IPS-NIHi7 (cell line): ENCODE data around the gene RASGEF1B.

Source experiments
- DNase-seq: peaks from one replicate; pipeline ENCODE4 v3.0.0; 2012; ENCODE audit warnings: mixed read lengths; ENCODE audit errors: extremely low spot score

Gene RASGEF1B

DNA sequence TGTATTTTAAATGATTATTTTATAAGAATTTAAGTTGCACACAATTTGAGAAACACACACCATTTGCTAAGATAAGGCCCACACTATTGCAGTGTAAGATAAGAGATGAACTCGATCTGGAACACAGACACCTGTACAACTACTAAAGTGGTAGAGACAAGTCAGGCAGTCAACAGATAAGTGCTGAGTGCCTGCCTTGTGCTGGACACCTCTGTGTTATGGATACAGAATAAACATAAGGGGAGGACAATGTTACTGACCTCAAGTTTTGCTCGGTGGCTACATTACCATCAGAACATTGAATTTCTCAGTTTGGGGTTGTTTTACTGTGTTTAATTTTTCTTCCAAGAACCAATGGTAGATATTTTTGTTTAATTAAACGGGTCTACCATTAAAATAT, 74.1 kb downstream of the RASGEF1B start:
- no peak for DNase-seq

DNA sequence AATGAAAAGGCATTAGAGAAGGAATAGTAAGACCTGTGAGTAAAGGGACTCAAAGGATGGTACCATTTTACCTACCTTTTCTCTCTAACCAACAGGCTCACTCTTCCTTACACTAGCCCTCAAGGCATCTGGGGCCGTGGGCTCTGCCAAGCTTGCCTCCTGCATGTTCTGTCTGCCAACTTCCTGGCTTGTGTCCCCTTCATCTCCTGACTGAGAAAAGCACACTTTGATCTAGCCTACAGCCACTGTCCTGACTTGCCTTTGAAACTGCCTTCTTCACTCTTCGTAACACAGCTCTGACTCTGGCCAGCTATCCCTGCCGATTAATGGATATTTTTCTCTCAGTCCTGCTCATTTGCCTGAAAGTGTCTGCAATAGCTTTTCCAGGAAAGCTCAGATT, 76.5 kb downstream of the RASGEF1B start:
- no peak for DNase-seq

DNA sequence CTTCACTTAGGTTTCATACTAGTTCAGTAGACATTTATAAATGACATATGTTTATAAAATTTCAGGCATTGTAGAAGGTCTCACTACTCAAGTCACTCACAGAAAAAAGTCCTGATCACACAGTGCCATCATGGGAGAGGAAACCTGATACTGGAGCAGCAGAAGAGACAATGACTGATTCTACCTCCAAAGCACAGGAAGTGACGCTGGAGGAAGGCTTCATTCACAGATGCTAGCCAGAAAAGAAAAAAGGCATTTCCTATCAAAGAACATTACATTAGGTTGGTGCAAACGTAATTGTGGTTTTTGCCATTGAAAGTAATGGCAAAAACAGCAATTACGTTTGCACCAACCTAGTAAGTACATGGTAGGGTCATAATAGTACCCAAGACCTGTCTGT, 79.5 kb downstream of the RASGEF1B start:
- no peak for DNase-seq

DNA sequence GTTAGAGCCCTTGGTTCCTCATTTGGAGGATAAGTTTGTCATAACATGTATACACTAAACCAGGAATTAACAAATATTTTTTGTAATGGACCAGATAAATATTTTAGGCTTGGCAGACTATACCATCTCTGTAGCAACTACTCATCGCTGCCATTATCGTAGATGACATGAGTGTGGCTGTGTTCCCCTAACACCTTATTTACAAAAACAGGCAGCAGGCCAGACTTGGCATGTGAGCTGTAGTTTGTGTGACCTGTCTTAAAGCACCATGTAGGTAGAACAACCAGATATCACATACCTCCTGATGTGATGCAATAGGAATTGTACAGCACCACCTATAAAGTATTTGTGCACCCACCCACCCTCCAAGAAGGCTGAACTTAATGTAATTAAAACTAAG, 82.0 kb downstream of the RASGEF1B start:
- DNase-seq = no peak

DNA sequence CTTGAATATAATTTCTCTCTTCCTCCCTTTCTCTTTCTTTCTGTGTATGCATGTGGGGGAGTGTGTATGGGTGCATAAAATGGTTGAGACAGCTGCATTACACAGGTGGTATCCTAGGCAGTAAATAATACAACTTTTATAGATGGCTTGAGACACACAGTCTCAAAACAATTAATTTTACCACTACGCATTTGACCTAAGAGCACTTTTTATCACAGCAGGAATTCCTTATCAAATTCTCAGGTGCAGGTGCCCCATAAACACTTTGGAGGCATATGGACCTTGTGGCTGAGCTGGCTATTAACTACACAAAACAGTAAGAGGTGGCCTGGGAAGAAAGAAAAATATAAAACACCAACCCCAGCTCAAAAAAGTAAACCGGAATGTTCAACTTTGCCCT, 91.3 kb downstream of the RASGEF1B start:
- no peak for DNase-seq

DNA sequence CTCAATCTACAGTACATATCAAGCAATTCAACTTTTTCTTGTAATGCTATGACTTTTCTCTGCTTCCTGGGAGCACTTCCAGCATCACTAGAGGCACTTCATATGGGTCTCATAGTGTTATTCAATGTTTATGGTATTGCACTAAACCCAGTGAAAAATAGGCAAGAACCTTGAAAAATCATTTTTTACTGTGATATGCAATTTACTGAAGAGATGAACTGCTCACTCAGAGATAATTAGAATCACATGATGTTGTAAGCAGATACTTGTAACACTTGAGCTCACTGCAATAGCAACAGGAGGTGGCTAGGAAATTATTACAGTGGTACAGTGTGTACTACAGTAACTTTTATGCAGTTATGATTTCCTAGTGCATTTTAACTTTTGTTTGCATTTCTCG, 93.3 kb downstream of the RASGEF1B start:
- no peak for DNase-seq

DNA sequence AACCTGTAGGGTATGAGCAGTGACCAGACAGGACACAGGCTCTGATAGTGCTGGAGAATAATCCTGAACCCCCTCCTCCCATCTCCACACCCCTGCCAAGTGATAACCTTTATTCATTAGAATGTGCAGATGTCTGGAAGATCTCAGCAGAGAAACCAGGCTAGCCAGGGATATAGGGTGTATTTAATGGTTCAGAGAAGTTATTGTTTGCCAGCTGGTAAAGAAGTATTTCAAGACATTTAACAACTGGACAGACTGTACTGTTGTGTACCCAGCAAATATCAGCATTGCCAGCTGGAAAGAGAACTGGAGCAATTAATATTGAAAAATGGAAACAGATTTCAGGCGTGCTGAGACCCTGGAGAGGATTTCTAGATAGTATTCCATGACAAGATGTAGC, 94.5 kb downstream of the RASGEF1B start:
- no peak for DNase-seq

DNA sequence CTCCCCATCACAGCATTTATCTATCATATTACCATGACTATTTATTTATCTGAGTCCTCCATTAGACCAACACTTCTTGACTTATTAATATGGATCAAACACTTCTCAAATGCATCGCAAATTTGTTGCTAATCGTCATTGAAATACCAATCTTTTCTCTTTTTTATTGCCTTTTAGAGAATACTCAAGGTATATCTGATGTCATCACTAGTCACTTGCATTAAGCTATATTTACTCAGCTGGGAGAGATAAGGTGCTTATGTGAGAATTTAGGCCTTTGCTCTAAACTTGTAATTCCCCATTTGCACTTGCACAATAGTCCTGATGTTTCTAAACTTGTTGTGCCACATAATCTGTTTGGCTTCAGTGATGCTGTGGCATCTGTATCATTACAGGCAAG, 95.0 kb downstream of the RASGEF1B start:
- no peak for DNase-seq
